Mesenchymal stem cell (in vitro differentiated cells and primary cell): ENCODE results near the gene GOLIM4.
A peak's percentile ranks its signal among the peaks of the same experiment; 100 is the strongest.
"Not testable (repeated sequence)": the region's sequence is repeated elsewhere in the genome, so short reads cannot be mapped to it uniquely, and the experiment has no call there.

Source experiments
- DNase-seq: peaks from one replicate; pipeline ENCODE4 v3.0.0-alpha.2; 2013
- H2AFZ ChIP-seq: one replicate; pipeline ENCODE4 v1.6.1; 2013; ENCODE audit warnings: low read depth, mild to moderate bottlenecking, control low read depth, inconsistent platforms, low read length, moderate library complexity
- H2AK5ac ChIP-seq: 2 replicates; pipeline ENCODE4 v1.6.1; 2013; ENCODE audit warnings: low read length, moderate library complexity, mild to moderate bottlenecking, inconsistent platforms; ENCODE audit not compliant: severe bottlenecking
- H2BK120ac ChIP-seq: one replicate; pipeline ENCODE4 v1.6.1; 2013; ENCODE audit warnings: low read depth, mild to moderate bottlenecking, inconsistent platforms, low read length, moderate library complexity
- H2BK12ac ChIP-seq, 2 experiments: one replicate each; pipeline ENCODE4 v1.6.1; 2013; ENCODE audit warnings: inconsistent platforms in 2 of 2, low read length in 2 of 2, mild to moderate bottlenecking in 2 of 2, moderate library complexity in 2 of 2, control low read depth in 1 of 2
- H2BK15ac ChIP-seq: one replicate; pipeline ENCODE4 v1.6.1; 2013; ENCODE audit warnings: mild to moderate bottlenecking, low read depth, inconsistent platforms; ENCODE audit not compliant: poor library complexity, severe bottlenecking
- H2BK5ac ChIP-seq: 2 replicates; pipeline ENCODE4 v1.6.1; 2013; ENCODE audit warnings: low read depth, mild to moderate bottlenecking, low read length, control low read depth, inconsistent platforms; ENCODE audit not compliant: poor library complexity, severe bottlenecking
- H3K14ac ChIP-seq, 2 experiments: one replicate each; pipeline ENCODE4 v1.6.1; 2013; ENCODE audit warnings: inconsistent platforms in 2 of 2, low read length in 2 of 2, control low read depth in 1 of 2, mild to moderate bottlenecking in 1 of 2, moderate library complexity in 1 of 2
- H3K18ac ChIP-seq, 2 experiments: one replicate each; pipeline ENCODE4 v1.6.1; 2013; ENCODE audit warnings: inconsistent platforms in 2 of 2, low read length in 2 of 2, control low read depth in 1 of 2, low read depth in 1 of 2, mild to moderate bottlenecking in 1 of 2
- H3K23ac ChIP-seq, 2 experiments: one replicate each; pipeline ENCODE4 v1.6.1; 2013; ENCODE audit warnings: inconsistent platforms in 2 of 2, low read length in 2 of 2, mild to moderate bottlenecking in 2 of 2, moderate library complexity in 2 of 2, control low read depth in 1 of 2
- H3K27ac ChIP-seq: 2 replicates; pipeline ENCODE4 v1.5.1; 2013; ENCODE audit warnings: mild to moderate bottlenecking, moderate library complexity, low read length, control low read depth, inconsistent platforms; ENCODE audit not compliant: poor library complexity, severe bottlenecking
- H3K27me3 ChIP-seq, 2 experiments: 2 replicates each; pipeline versions ENCODE4 v1.6.1 to v1.7.0; 2013; ENCODE audit warnings: low read length in 2 of 2, mild to moderate bottlenecking in 2 of 2, moderate library complexity in 2 of 2, control low read depth in 1 of 2, inconsistent platforms in 1 of 2; ENCODE audit not compliant: control insufficient read depth in 1 of 2, insufficient read depth in 1 of 2
- H3K36me3 ChIP-seq, 2 experiments: 2 replicates each; pipeline versions ENCODE4 v1.6.1 to v1.7.0; 2013; ENCODE audit warnings: low read length in 2 of 2, control low read depth in 1 of 2, inconsistent platforms in 1 of 2, low read depth in 1 of 2, mild to moderate bottlenecking in 1 of 2; ENCODE audit not compliant: insufficient read depth in 2 of 2, control insufficient read depth in 1 of 2
- H3K4ac ChIP-seq, 2 experiments: one replicate each; pipeline ENCODE4 v1.6.1; 2013; ENCODE audit warnings: inconsistent platforms in 2 of 2, low read length in 2 of 2, mild to moderate bottlenecking in 2 of 2, moderate library complexity in 2 of 2, control low read depth in 1 of 2, low read depth in 1 of 2
- H3K4me1 ChIP-seq: 2 replicates; pipeline ENCODE4 v1.6.1; 2013; ENCODE audit warnings: low read depth, low read length, control low read depth; ENCODE audit not compliant: control insufficient read depth, insufficient read depth
- H3K4me2 ChIP-seq: 2 replicates; pipeline ENCODE4 v1.6.1; 2013; ENCODE audit warnings: low read length, mild to moderate bottlenecking, inconsistent platforms; ENCODE audit not compliant: poor library complexity, severe bottlenecking
- H3K4me3 ChIP-seq, 2 experiments: 2 replicates each; pipeline versions ENCODE4 v1.5.1 to v1.7.0; 2013; ENCODE audit warnings: low read length in 2 of 2, mild to moderate bottlenecking in 2 of 2, control low read depth in 1 of 2, low read depth in 1 of 2; ENCODE audit not compliant: insufficient read depth in 1 of 2
- H3K79me1 ChIP-seq: replicated peaks from 2 replicates; pipeline ENCODE4 v1.6.1; 2013; ENCODE audit warnings: mild to moderate bottlenecking, control low read depth, low read length, inconsistent platforms; ENCODE audit not compliant: poor library complexity, severe bottlenecking
- H3K9ac ChIP-seq: 2 replicates; pipeline ENCODE4 v1.7.0; 2013; ENCODE audit warnings: mild to moderate bottlenecking, low read length, moderate library complexity
- H3K9me3 ChIP-seq: 2 replicates; pipeline ENCODE4 v1.7.0; 2013; ENCODE audit warnings: mild to moderate bottlenecking, low read length; ENCODE audit not compliant: control insufficient read depth
- H4K8ac ChIP-seq: one replicate; pipeline ENCODE4 v1.6.1; 2013; ENCODE audit warnings: inconsistent platforms, mild to moderate bottlenecking, low read length, moderate library complexity
- H4K91ac ChIP-seq: one replicate; pipeline ENCODE4 v1.6.1; 2013; ENCODE audit warnings: mild to moderate bottlenecking, low read length, inconsistent platforms
- WGBS: methylation state at CpG from one replicate; pipeline ENCODE4 v1.1.7; 2013; ENCODE audit warnings: mixed read lengths; 5-methylcytosine and 5-hydroxymethylcytosine counted together

GOLIM4 gene

GRCh38 chr3:168058481-168058880 is 37.2 kb downstream of the GOLIM4 start:
- Histone ChIP-seq H2BK120ac (no peak overlapping the region), H3K14ac (no peak overlapping the region), H3K79me1 (peaks cover 32% of the 10 kb centered on the region), H3K23ac (no peak overlapping the region), H3K27me3 (no peaks in the 10 kb centered on the region), H2BK15ac (no peak overlapping the region), H3K9me3 (no peaks in the 10 kb centered on the region), H2BK5ac (no peak overlapping the region), H4K8ac (no peak overlapping the region), H2AFZ (no peak overlapping the region), H3K4me3 (no peak overlapping the region), H3K9ac (no peak overlapping the region), H3K27ac (no peak overlapping the region), H2AK5ac (no peak overlapping the region), H3K36me3 (no peaks in the 10 kb centered on the region), H3K4me1 (no peaks in the 10 kb centered on the region), H3K4ac (no peak overlapping the region), H4K91ac (no peak overlapping the region), H3K4me2 (no peak overlapping the region), H2BK12ac (no peak overlapping the region), H3K18ac (no peak overlapping the region)
- DNase-seq: no peak
- WGBS: no CpG with 5 or more reads among the region's 2 CpGs

GRCh38 chr3:168056398-168057230 is 39.1 kb downstream of the GOLIM4 start:
- peaks cover 36% of the 10 kb centered on the region for H3K79me1 ChIP-seq
- 94% methylated on average over 6 of the region's 7 CpGs for WGBS
- DNase-seq: not testable (repeated sequence)

GRCh38 chr3:168054447-168054846 is 41.3 kb downstream of the GOLIM4 start:
- Histone ChIP-seq H2AFZ (no peak overlapping the region), H4K91ac (no peak overlapping the region), H3K14ac (no peak overlapping the region), H3K79me1 (peaks cover 32% of the 10 kb centered on the region), H3K27me3 (no peaks in the 10 kb centered on the region), H3K23ac (no peak overlapping the region), H3K27ac (no peak overlapping the region), H3K18ac (no peak overlapping the region), H2BK12ac (no peak overlapping the region), H4K8ac (no peak overlapping the region), H2BK15ac (no peak overlapping the region), H3K9me3 (no peaks in the 10 kb centered on the region), H3K9ac (no peak overlapping the region), H3K4me2 (no peak overlapping the region), H3K36me3 (no peaks in the 10 kb centered on the region), H3K4me1 (no peaks in the 10 kb centered on the region), H2BK5ac (no peak overlapping the region), H3K4ac (no peak overlapping the region), H3K4me3 (no peak overlapping the region), H2AK5ac (no peak overlapping the region), H2BK120ac (no peak overlapping the region)
- WGBS: 86% methylated on average over 1 of the region's 5 CpGs
- DNase-seq: no peak

More at GRCh38 chr3:168056398-168057230, 39.1 kb downstream of the GOLIM4 start:
- not testable (repeated sequence) for H3K18ac ChIP-seq, H3K14ac ChIP-seq, H3K23ac ChIP-seq, H3K27ac ChIP-seq, H3K27me3 ChIP-seq, H4K91ac ChIP-seq, H3K4me1 ChIP-seq, H2BK5ac ChIP-seq, H3K9me3 ChIP-seq, H3K9ac ChIP-seq, H4K8ac ChIP-seq, H3K4me2 ChIP-seq, H2BK120ac ChIP-seq, H2BK12ac ChIP-seq, H3K4me3 ChIP-seq, H2BK15ac ChIP-seq, H2AFZ ChIP-seq, H2AK5ac ChIP-seq, H3K36me3 ChIP-seq, H3K4ac ChIP-seq

GRCh38 chr3:168053115-168053514 is 42.6 kb downstream of the GOLIM4 start:
- Histone ChIP-seq H3K14ac (no peak overlapping the region), H3K18ac (no peak overlapping the region), H2BK12ac (no peak overlapping the region), H3K36me3 (no peaks in the 10 kb centered on the region), H3K79me1 (peaks cover 32% of the 10 kb centered on the region), H3K9me3 (no peaks in the 10 kb centered on the region), H3K4ac (no peak overlapping the region), H3K27me3 (no peaks in the 10 kb centered on the region), H3K27ac (no peak overlapping the region), H2BK15ac (no peak overlapping the region), H2AFZ (no peak overlapping the region), H3K4me1 (no peaks in the 10 kb centered on the region), H2BK120ac (no peak overlapping the region), H2AK5ac (no peak overlapping the region), H2BK5ac (no peak overlapping the region), H4K8ac (no peak overlapping the region), H3K4me2 (no peak overlapping the region), H3K9ac (peak overlapping the region; percentile 19), H4K91ac (no peak overlapping the region), H3K4me3 (no peak overlapping the region), H3K23ac (no peak overlapping the region)
- no peak for DNase-seq
- WGBS: 96% methylated on average over 1 of the region's 2 CpGs
